Keratinocyte (primary cell): ENCODE measurements around the gene SEMA3C. TPM values are rescaled to one million over a fixed set of nuclear protein-coding genes. Genes with fewer than 3 reads are reported as not detected.

Experiments used
- DNase-seq: peaks from one replicate; pipeline ENCODE4 v3.0.0-alpha.2; 2011; ENCODE audit warnings: low read depth, missing footprints, low spot score
- FAIRE-seq: peaks from 2 replicates; lab custom pipeline; 2011; peaks lifted over from hg19 to GRCh38; lab: Jason Lieb, UNC
- H2AFZ ChIP-seq: 2 replicates; pipeline ENCODE4 v1.6.0; 2012; ENCODE audit warnings: low read length, control low read depth, inconsistent platforms; ENCODE audit not compliant: control insufficient read depth
- H3K27ac ChIP-seq: 2 replicates; pipeline ENCODE4 v1.5.1; 2011; ENCODE audit warnings: low read length; ENCODE audit not compliant: control insufficient read depth, insufficient read depth
- H3K27me3 ChIP-seq: 3 replicates; pipeline ENCODE4 v1.6.0; 2011; ENCODE audit warnings: low read length; ENCODE audit not compliant: control insufficient read depth, insufficient read depth; ENCODE audit errors: extremely low read depth
- H3K36me3 ChIP-seq, 2 experiments: 2 replicates in 1 of 2; 3 replicates in 1 of 2; pipeline ENCODE4 v1.5.1; 2011; ENCODE audit warnings: low read length in 2 of 2, mild to moderate bottlenecking in 1 of 2; ENCODE audit not compliant: control insufficient read depth in 2 of 2, insufficient read depth in 2 of 2; ENCODE audit errors: extremely low read depth in 1 of 2
- H3K4me1 ChIP-seq: 3 replicates; pipeline ENCODE4 v1.5.1; 2011; ENCODE audit warnings: low read length; ENCODE audit not compliant: control insufficient read depth, insufficient read depth; ENCODE audit errors: extremely low read depth
- H3K4me2 ChIP-seq: 3 replicates; pipeline ENCODE4 v1.6.0; 2011; ENCODE audit warnings: low read depth, low read length; ENCODE audit not compliant: control insufficient read depth, insufficient read depth; ENCODE audit errors: extremely low read depth
- H3K4me3 ChIP-seq, 3 experiments: fragments of 200-600 bp in 1 of 3; sonication (generic) in 1 of 3; 2 replicates in 2 of 3; 3 replicates in 1 of 3; pipeline ENCODE4 v1.5.1; 2011 to 2016; ENCODE audit warnings: low read length in 3 of 3, mild to moderate bottlenecking in 3 of 3, control low read depth in 2 of 3, inconsistent platforms in 1 of 3, low read depth in 1 of 3, mixed read lengths in 1 of 3, mixed run types in 1 of 3, moderate library complexity in 1 of 3; ENCODE audit not compliant: control insufficient read depth in 2 of 3, insufficient read depth in 2 of 3; ENCODE audit errors: extremely low read depth in 1 of 3
- H3K79me2 ChIP-seq: 2 replicates; pipeline ENCODE4 v1.6.0; 2012; ENCODE audit warnings: low read length; ENCODE audit not compliant: control insufficient read depth, insufficient read depth
- H3K9ac ChIP-seq: 3 replicates; pipeline ENCODE4 v1.6.0; 2011; ENCODE audit warnings: low read length; ENCODE audit not compliant: control insufficient read depth, insufficient read depth; ENCODE audit errors: extremely low read depth
- H3K9me1 ChIP-seq: 3 replicates; pipeline ENCODE4 v1.6.0; 2011; ENCODE audit warnings: low read length; ENCODE audit not compliant: control insufficient read depth, insufficient read depth; ENCODE audit errors: extremely low read depth
- H3K9me3 ChIP-seq: 2 replicates; pipeline ENCODE4 v1.5.1; 2012; ENCODE audit warnings: low read depth, low read length; ENCODE audit not compliant: control insufficient read depth
- H4K20me1 ChIP-seq: 3 replicates; pipeline ENCODE4 v1.6.0; 2011; ENCODE audit warnings: low read length; ENCODE audit not compliant: control insufficient read depth, insufficient read depth; ENCODE audit errors: extremely low read depth
- CTCF ChIP-seq, 3 experiments: IDR thresholded peaks in 1 of 3; conservative IDR thresholded peaks in 1 of 3; optimal IDR thresholded peaks in 1 of 3; 2 replicates in 2 of 3; 3 replicates in 1 of 3; pipeline versions ENCODE3 to v1.5.1; 2011; ENCODE audit warnings: low read length in 3 of 3, mild to moderate bottlenecking in 3 of 3, moderate library complexity in 2 of 3, control low read depth in 1 of 3, inconsistent platforms in 1 of 3; ENCODE audit not compliant: insufficient read depth in 2 of 3; ENCODE audit errors: extremely low read depth in 1 of 3
- EZH2 ChIP-seq: IDR thresholded peaks from one replicate; pipeline ENCODE4 v1.6.1; 2012; ENCODE audit warnings: inconsistent platforms, mild to moderate bottlenecking, low read length, moderate library complexity
- dilution Hi-C: fragments of 300-500 bp; cut with MboI; formaldehyde crosslinking; loops from one replicate; pipeline ENCODE4 v1.7.0; 2020; ENCODE audit warnings: low sequenced_read_pairs; ENCODE audit not compliant: extremely low pct_ligation_motif_present
- polyA plus RNA-seq, 5 experiments: library from polyadenylated mRNA; depleted of rRNA in 3 of 5; stranded (reverse) in 3 of 5; stranded (forward) in 1 of 5; unstranded in 1 of 5; fragments of >200 nt; gene quantifications; 1 replicate in 1 of 5; 2 replicates in 3 of 5; 3 replicates in 1 of 5; pipeline versions ENCODE4 v1.2.1 to v1.2.3, GENCODE V29; 2011 to 2012; ENCODE audit warnings: missing spikeins in 2 of 5, low read depth in 1 of 5, low replicate concordance in 1 of 5

SEMA3C gene
- polyA plus RNA-seq, 1 donor (not counting 4 experiments of a cell fraction or from before 2014, with no cell fraction given), result 142 TPM

- DNase-seq (no peak), FAIRE-seq (peak; percentile 20)
- Histone ChIP-seq H3K9me3 (no peaks in the 10 kb centered on the region), H3K9ac (no peak overlapping the region), H4K20me1 (no peaks in the 10 kb centered on the region), H3K4me1 (no peaks in the 10 kb centered on the region), H3K27ac (no peak overlapping the region), H3K79me2 (no peaks in the 10 kb centered on the region), H2AFZ (no peak overlapping the region), H3K36me3 (peaks cover 10 to 20% of the 10 kb centered on the region in 2 experiments), H3K27me3 (no peaks in the 10 kb centered on the region), H3K9me1 (no peaks in the 10 kb centered on the region), H3K4me2 (no peak overlapping the region), H3K4me3 (no peak overlapping the region)
- dilution Hi-C loops, result no loop called here
- no peak for TF ChIP-seq EZH2
Observed at GRCh38 chr7:80763289-80763688, 155.6 kb downstream of the SEMA3C start.

GRCh38 chr7:80760292-80760691, 158.6 kb downstream of the SEMA3C start:
- no peak for TF ChIP-seq EZH2
- TF ChIP-seq CTCF (optimal IDR thresholded peaks at IDR 0.05 in 1 of 3, IDR thresholded peaks at IDR 0.05 in 1 of 3, conservative IDR thresholded peaks at IDR 0.05 in 1 of 3; ENCODE audit: extremely low read depth in 1 of 3, insufficient read depth in 2 of 3, low read length in 3 of 3), result no peak
- H3K4me2 ChIP-seq, result no peak overlapping the region
- H3K9me1 ChIP-seq, result no peaks in the 10 kb centered on the region
- H4K20me1 ChIP-seq, result no peaks in the 10 kb centered on the region
- no peaks in the 10 kb centered on the region for H3K27me3 ChIP-seq
- no peaks in the 10 kb centered on the region for H3K9me3 ChIP-seq
- no peak overlapping the region for H3K9ac ChIP-seq
- no peak for DNase-seq
- H3K4me1 ChIP-seq, result no peaks in the 10 kb centered on the region
- H3K36me3 ChIP-seq, result peaks cover 11 to 22% of the 10 kb centered on the region in 2 experiments
- no peak overlapping the region for H2AFZ ChIP-seq
- FAIRE-seq, result peak; percentile 83
- dilution Hi-C loops, result no loop called here
- H3K4me3 ChIP-seq, result no peak overlapping the region
- no peak overlapping the region for H3K27ac ChIP-seq
- H3K79me2 ChIP-seq, result no peaks in the 10 kb centered on the region
